Cardiac septum (tissue), 1 donor: ENCODE results near the gene KLHL21. TPM values are rescaled to one million over a fixed set of nuclear protein-coding genes. Genes with fewer than 3 reads are reported as not detected.

Source experiments
- DNase-seq: peaks from one replicate; pipeline ENCODE4 v3.0.0-alpha.2; 2020; ENCODE audit warnings: low spot score
- intact Hi-C: fragments of 100-400 bp; cut with DNase I; formaldehyde crosslinking; loops from one replicate; pipeline ENCODE4 v1.14.0; 2022
- total RNA-seq: library from RNA; stranded (reverse); fragmentation: NEBNext Ultra II Directional; extraction: Animal tissue kit (Norgen Biotek cat#: 25700); gene quantifications from one replicate; pipeline ENCODE4 v1.2.1, GENCODE V29; 2021
- donor health status: DM: no; HTN: no; CAD: no.

The KLHL21 gene
- total RNA-seq, 1 donor from 2014 or later, result 33.1 TPM

DNA sequence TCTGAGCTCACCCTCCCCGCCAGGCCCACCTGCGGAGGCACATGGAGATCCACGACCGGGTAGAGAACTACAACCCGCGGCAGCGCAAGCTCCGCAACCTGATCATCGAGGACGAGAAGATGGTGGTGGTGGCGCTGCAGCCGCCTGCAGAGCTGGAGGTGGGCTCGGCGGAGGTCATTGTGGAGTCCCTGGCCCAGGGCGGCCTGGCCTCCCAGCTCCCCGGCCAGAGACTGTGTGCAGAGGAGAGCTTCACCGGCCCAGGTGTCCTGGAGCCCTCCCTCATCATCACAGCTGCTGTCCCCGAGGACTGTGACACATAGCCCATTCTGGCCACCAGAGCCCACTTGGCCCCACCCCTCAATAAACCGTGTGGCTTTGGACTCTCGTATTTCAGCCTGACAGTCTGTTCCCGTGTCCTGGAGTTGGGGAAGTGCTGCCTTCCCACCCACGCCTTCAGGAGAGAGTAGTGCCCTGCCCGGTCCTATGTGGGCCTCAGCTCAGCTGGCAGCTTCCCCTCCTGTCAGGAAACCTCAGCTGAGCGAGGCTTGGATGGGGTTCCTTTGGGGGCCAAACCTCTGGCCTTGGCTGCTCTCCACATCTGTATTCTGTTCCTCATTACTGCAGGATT lies 13.7 kb downstream of the KLHL21 start:
- intact Hi-C loops, result no loop called here
- DNase-seq, result no peak

DNA sequence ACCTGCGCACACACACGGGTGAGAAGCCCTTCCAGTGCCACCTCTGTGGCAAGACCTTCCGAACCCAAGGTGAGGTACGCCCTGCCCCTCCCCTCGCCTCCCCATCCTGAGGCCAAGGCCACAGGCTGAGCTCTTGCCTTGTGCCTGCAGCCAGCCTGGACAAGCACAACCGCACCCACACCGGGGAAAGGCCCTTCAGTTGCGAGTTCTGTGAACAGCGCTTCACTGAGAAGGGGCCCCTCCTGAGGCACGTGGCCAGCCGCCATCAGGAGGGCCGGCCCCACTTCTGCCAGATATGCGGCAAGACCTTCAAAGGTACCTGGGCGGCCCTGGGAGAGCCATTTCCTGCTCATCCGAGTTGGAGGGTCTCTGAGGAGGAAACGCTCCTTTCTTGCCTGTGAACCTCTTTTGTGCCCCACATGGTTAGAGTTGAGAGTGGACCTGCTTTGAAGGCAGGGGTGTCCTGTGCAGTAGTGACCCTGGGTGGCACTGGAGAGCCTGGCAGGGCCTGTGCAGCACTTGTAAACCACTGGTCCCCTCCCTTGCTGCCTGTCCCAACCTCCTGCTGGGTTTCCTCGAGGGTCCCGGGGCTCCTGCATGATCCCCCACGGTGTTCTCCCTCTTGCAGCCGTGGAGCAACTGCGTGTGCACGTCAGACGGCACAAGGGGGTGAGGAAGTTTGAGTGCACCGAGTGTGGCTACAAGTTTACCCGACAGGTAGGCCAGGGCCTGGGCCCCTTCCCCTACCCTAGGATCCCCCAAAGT lies 14.4 kb downstream of the KLHL21 start:
- no peak for DNase-seq
- intact Hi-C loops, result no loop called here

- intact Hi-C loops, result no loop called here
- peak; percentile 89 for DNase-seq
Observed at GRCh38 chr1:6587261-6588005, 15.2 kb downstream of the KLHL21 start.

DNA sequence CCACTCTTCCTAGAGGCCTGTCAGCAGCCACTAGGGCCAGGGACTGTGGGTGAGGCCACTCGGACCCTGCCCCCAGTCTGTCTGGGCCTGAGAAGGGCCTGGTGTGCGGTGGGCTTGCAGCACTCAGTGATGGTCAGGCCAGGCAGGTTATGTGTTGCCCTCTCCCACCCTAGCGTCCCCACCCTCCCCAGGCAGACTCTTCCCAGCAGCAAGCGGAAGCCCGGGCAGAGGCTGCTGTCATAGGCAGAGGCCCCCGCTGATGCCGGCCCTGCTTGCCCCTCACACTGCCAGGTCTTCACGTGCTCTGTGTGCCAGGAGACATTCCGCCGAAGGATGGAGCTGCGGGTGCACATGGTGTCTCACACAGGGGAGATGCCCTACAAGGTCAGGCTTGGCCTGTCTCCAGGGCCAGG lies 16.3 kb downstream of the KLHL21 start:
- no peak for DNase-seq
- intact Hi-C loops, result no loop called here

DNA sequence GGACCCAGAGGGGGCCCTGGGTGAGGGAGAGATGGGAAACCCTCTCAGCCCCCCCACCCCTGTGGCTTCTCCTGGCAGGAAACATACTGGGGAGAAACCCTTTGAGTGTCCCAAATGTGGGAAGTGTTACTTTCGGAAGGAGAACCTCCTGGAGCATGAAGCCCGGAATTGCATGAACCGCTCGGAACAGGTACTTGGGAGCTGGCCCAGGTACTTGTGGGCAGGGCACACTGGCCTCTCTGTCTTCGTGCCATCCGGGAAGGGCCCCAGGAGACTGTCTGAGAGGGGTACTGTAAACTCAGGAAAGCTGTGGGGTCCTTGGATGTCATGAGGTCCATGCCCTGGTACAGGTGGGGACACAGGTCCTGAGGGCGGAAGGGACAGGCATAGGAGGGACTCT lies 16.8 kb downstream of the KLHL21 start:
- no peak for DNase-seq
- intact Hi-C loops, result no loop called here

- intact Hi-C loops, result no loop called here
- DNase-seq, result no peak
Observed at GRCh38 chr1:6585081-6585722, 17.5 kb downstream of the KLHL21 start.

- no peak for DNase-seq
- intact Hi-C loops, result no loop called here
Observed at GRCh38 chr1:6584126-6585080, 18.3 kb downstream of the KLHL21 start.

GRCh38 chr1:6582370-6582769 lies 20.3 kb downstream of the KLHL21 start:
- DNase-seq, result no peak
- intact Hi-C loops, result no loop called here

DNA sequence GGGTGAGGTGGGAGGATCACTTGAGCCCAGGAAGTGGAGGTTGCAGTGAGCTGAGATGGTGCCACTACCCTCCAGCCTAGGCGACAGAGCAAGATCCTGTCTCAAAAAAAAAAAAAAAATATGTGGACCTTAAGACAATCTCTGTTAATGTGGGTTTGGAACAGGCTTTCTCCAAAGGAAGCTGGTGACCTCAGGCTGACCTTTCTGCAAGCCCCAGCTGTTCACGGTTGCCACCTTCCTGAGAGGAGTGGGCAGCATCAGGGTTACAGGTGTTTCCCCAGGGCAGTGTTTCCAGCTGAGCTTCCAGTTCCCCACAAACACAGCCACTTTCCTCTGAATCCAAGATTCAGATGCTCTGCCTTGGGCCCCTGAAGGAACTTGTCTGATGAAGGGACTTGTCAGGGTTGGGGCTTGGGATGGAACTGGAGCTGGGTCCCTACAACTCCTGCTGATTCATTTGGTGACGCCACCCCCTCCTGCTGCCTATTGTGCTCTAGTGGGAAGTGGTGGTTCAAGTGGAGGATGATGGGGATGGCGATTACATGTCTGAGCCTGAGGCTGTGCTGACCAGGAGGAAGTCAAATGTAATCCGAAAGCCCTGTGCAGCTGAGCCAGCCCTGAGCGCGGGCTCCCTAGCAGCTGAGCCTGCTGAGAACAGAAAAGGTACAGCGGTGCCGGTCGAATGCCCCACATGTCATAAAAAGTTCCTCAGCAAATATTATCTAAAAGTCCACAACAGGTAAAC lies 20.9 kb downstream of the KLHL21 start:
- intact Hi-C loops, result loop anchor here (1.0 kb wide), 1 partner anchor 34 kb away; no protein-coding TSS in a partner anchor

DNA sequence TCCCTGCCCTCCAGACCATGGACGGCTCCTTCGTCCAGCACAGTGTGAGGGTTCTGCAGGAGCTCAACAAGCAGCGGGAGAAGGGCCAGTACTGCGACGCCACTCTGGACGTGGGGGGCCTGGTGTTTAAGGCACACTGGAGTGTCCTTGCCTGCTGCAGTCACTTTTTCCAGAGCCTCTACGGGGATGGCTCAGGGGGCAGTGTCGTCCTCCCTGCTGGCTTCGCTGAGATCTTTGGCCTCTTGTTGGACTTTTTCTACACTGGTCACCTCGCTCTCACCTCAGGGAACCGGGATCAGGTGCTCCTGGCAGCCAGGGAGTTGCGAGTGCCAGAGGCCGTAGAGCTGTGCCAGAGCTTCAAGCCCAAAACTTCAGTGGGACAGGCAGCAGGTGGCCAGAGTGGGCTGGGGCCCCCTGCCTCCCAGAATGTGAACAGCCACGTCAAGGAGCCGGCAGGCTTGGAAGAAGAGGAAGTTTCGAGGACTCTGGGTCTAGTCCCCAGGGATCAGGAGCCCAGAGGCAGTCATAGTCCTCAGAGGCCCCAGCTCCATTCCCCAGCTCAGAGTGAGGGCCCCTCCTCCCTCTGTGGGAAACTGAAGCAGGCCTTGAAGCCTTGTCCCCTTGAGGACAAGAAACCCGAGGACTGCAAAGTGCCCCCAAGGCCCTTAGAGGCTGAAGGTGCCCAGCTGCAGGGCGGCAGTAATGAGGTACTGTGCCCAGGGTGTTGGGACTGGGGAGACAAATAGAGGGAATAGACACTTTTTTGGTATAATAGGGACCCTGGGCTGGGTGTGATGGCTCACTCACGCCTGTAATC lies 21.9 kb downstream of the KLHL21 start:
- DNase-seq, result no peak
- intact Hi-C loops, result loop anchor here (1.0 kb wide), 2 partner anchors 18 to 34 kb away; no protein-coding TSS in a partner anchor

More for the DNA sequence above, 20.9 kb downstream of the KLHL21 start:
- peak; percentile 78 for DNase-seq

DNA sequence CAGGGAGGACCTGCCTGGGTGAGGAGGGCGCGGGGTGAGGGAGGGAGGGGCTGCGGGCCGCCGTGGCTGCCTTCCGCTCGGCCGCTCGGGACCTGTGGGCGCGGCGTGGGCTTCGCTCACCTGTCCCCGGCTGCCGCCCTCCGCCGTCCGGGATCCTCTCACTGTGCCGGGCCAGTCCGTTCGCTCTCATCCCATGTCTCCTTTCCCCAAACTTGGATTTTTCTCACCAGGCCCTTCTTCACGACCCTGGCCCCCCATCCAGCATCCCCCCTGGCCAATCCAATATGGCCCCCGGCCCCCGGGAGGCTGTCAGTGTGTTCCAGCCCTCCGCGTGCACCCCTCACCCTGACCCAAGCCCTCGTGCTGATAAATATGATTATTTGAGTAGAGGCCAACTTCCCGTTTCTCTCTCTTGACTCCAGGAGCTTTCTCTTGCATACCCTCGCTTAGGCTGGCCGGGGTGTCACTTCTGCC lies 22.5 kb downstream of the KLHL21 start:
- intact Hi-C loops, result loop anchor here (1.0 kb wide), 1 partner anchor 18 kb away; no protein-coding TSS in a partner anchor

GRCh38 chr1:6579374-6580118 lies 23.1 kb downstream of the KLHL21 start, which contains the start of gene ZBTB48:
Gene ZBTB48 (plus strand): TSS chr1:6579994. CDS start chr1:6580610, 616 bp downstream.
- intact Hi-C loops, result loop anchor here (1.0 to 2.0 kb wide), 3 partner anchors 19 to 45 kb away; partner anchors contain the start of genes NOL9, TAS1R1 and THAP3
- DNase-seq, result peak; percentile 100

More for the DNA sequence above, 22.5 kb downstream of the KLHL21 start:
- no peak for DNase-seq

- intact Hi-C loops, result loop anchor here (2.0 kb wide), 2 partner anchors 24 to 46 kb away; partner anchors contain the start of genes NOL9, TAS1R1 and THAP3
- DNase-seq, result no peak
Observed at GRCh38 chr1:6578624-6579373, 23.9 kb downstream of the KLHL21 start.

DNA sequence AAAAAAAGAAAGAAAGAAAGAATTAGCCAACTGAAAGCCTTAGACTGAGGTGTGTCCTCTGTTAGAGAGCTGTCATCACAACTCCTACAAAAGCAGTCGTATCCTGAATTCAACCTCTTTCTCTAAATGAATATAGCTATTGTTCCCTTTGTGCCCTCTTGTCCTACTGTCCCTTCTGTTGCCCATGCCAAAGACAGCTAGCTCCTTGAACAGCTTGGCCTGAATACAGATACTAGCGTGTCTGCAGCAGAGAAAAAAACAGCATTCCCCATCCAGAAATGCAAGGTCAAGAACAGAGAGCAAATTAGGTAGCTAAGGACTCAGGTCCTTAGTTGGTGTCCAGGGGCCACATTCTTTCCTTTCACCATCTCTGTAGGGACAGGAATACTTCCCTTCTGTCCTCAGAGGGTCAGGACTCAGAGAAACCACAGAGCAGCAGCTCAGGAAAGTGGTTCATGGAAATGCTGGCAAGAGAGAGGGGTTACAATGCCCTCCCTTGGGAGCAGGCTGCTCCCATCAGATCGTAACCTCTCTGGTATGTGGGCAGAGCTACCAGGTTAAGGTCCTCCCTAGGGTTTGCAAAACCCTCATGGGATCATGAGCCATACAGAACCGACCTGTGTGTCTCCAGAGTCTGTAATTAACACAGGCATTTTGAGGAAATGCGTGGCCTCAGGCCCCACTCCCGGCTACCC lies 24.7 kb downstream of the KLHL21 start:
- no peak for DNase-seq
- intact Hi-C loops, result loop anchor here (2.0 kb wide), 2 partner anchors 23 to 47 kb away; partner anchors contain the start of genes NOL9, TAS1R1 and THAP3

GRCh38 chr1:6574818-6575217 lies 27.9 kb downstream of the KLHL21 start:
- intact Hi-C loops, result no loop called here
- no peak for DNase-seq
